WTC11 (cell line): ENCODE measurements around the gene ADD2. TPM values are rescaled to one million over a fixed set of nuclear protein-coding genes. Genes with fewer than 3 reads are reported as not detected.

Experiments used
- ATAC-seq: fragments of 200-7000 bp; cut with Tn5 transposase; 2 replicates; pipeline ENCODE4 v1.10.0; 2021; ENCODE audit warnings: mild to moderate bottlenecking, moderate library complexity
- CTCF ChIA-PET: fragments of 300-600 bp; sonication (Branson Sonifier 250); formaldehyde crosslinking; loops from one replicate; lab custom pipeline; 2021; ENCODE audit warnings: antibody characterized with exemption; lab: Charles Lee
- POLR2A ChIA-PET: fragments of 350-600 bp; sonication (Branson Sonifier 250); formaldehyde crosslinking; loops from one replicate; lab custom pipeline; 2021; ENCODE audit warnings: antibody characterized with exemption; lab: Charles Lee
- DNase-seq: peaks from one replicate; pipeline ENCODE4 v3.0.0; 2021; ENCODE audit warnings: low spot score
- H3K27ac Mint-ChIP-seq: 2 replicates; pipeline ENCODE4 v1.8.0; 2021; ENCODE audit warnings: mixed read lengths
- H3K27me3 Mint-ChIP-seq: 2 replicates; pipeline ENCODE4 v1.8.0; 2021; ENCODE audit warnings: low read depth, mild to moderate bottlenecking, moderate library complexity, mixed read lengths
- H3K36me3 Mint-ChIP-seq: 2 replicates; pipeline ENCODE4 v1.8.0; 2021; ENCODE audit warnings: mixed read lengths
- H3K4me1 Mint-ChIP-seq: 2 replicates; pipeline ENCODE4 v1.8.0; 2022; ENCODE audit warnings: mixed read lengths
- H3K4me3 Mint-ChIP-seq: 2 replicates; pipeline ENCODE4 v1.8.0; 2021; ENCODE audit warnings: mild to moderate bottlenecking, moderate library complexity, mixed read lengths
- H3K9me3 Mint-ChIP-seq: 2 replicates; pipeline ENCODE4 v1.8.0; 2021; ENCODE audit warnings: mixed read lengths
- AFF4 ChIP-seq: sonication (generic); formaldehyde crosslinking; IDR thresholded peaks from 2 replicates; pipeline ENCODE4 v1.8.1; 2023; ENCODE audit warnings: mild to moderate bottlenecking, missing genetic modification reagents, borderline replicate concordance
- AR ChIP-seq: fragments of 250-450 bp; sonication (Bioruptor Pico); IDR thresholded peaks from 2 replicates; pipeline ENCODE4 v1.9.0; 2021; ENCODE audit warnings: mild to moderate bottlenecking
- CREB1 ChIP-seq: sonication (generic); formaldehyde crosslinking; IDR thresholded peaks from 2 replicates; pipeline ENCODE4 v1.8.0; 2023; ENCODE audit warnings: mild to moderate bottlenecking, missing genetic modification reagents
- E2F5 ChIP-seq: sonication (generic); formaldehyde crosslinking; IDR thresholded peaks from 2 replicates; pipeline ENCODE4 v1.8.1; 2022; ENCODE audit warnings: mild to moderate bottlenecking, moderate library complexity, missing genetic modification reagents
- ESRRA ChIP-seq: sonication (generic); formaldehyde crosslinking; IDR thresholded peaks from 2 replicates; pipeline ENCODE4 v1.8.1; 2022; ENCODE audit warnings: mild to moderate bottlenecking, missing genetic modification reagents, borderline replicate concordance
- FOXK1 ChIP-seq: sonication (generic); formaldehyde crosslinking; IDR thresholded peaks from 2 replicates; pipeline ENCODE4 v1.8.0; 2022; ENCODE audit warnings: mild to moderate bottlenecking, moderate library complexity, missing genetic modification reagents
- GTF2I ChIP-seq: fragments of 250-450 bp; sonication (Bioruptor Pico); conservative IDR thresholded peaks from 2 replicates; pipeline ENCODE4 v1.4.0; 2021; ENCODE audit warnings: mild to moderate bottlenecking
- MAX ChIP-seq: sonication (generic); formaldehyde crosslinking; IDR thresholded peaks from 2 replicates; pipeline ENCODE4 v1.8.0; 2022; ENCODE audit warnings: mild to moderate bottlenecking, missing genetic modification reagents
- NR3C1 ChIP-seq: sonication (generic); formaldehyde crosslinking; conservative IDR thresholded peaks from 2 replicates; pipeline ENCODE4 v1.8.1; 2023; ENCODE audit warnings: low read depth, mild to moderate bottlenecking, missing genetic modification reagents
- SMAD3 ChIP-seq: sonication (generic); formaldehyde crosslinking; IDR thresholded peaks from 2 replicates; pipeline ENCODE4 v1.8.0; 2022; ENCODE audit warnings: missing genetic modification reagents, mild to moderate bottlenecking, borderline replicate concordance
- USF1 ChIP-seq: sonication (generic); formaldehyde crosslinking; IDR thresholded peaks from 2 replicates; pipeline ENCODE4 v1.8.0; 2022; ENCODE audit warnings: mild to moderate bottlenecking, missing genetic modification reagents
- ZBTB21 ChIP-seq: sonication (generic); formaldehyde crosslinking; IDR thresholded peaks from 2 replicates; pipeline ENCODE4 v1.8.1; 2023; ENCODE audit warnings: mild to moderate bottlenecking, missing genetic modification reagents, borderline replicate concordance
- ZNF121 ChIP-seq: sonication (generic); formaldehyde crosslinking; IDR thresholded peaks from 2 replicates; pipeline ENCODE4 v1.8.0; 2023; ENCODE audit warnings: missing genetic modification reagents
- ZNF219 ChIP-seq: sonication (generic); formaldehyde crosslinking; IDR thresholded peaks from 2 replicates; pipeline ENCODE4 v1.8.0; 2023; ENCODE audit warnings: missing genetic modification reagents, mild to moderate bottlenecking, borderline replicate concordance
- ZNF263 ChIP-seq: sonication (generic); formaldehyde crosslinking; IDR thresholded peaks from 2 replicates; pipeline ENCODE4 v1.8.1; 2022; ENCODE audit warnings: low read depth, mild to moderate bottlenecking, moderate library complexity, missing genetic modification reagents
- ZNF532 ChIP-seq: fragments of 250-450 bp; sonication (Bioruptor Pico); IDR thresholded peaks from 2 replicates; pipeline ENCODE4 v1.9.0; 2021; ENCODE audit warnings: mild to moderate bottlenecking, borderline replicate concordance
- ZNF671 ChIP-seq: fragments of 250-450 bp; sonication (Bioruptor Pico); IDR thresholded peaks from 2 replicates; pipeline ENCODE4 v1.8.0; 2021; ENCODE audit warnings: mild to moderate bottlenecking
- ZSCAN18 ChIP-seq: fragments of 250-450 bp; sonication (Bioruptor Pico); IDR thresholded peaks from 2 replicates; pipeline ENCODE4 v2.1.2; 2022; ENCODE audit warnings: mild to moderate bottlenecking, moderate library complexity
- total RNA-seq: library from RNA; stranded (reverse); gene quantifications from 3 replicates; pipeline ENCODE4 v1.2.3, GENCODE V29; 2021

Gene ADD2
- total RNA-seq, 1 experiment from 2014 or later, result 196 TPM

GRCh38 chr2:70784320-70784719, 16.3 kb upstream of the ADD2 start:
- peaks cover 70% of the 10 kb centered on the region for H3K27me3 Mint-ChIP-seq
- H3K36me3 Mint-ChIP-seq, result no peaks in the 10 kb centered on the region
- no peak overlapping the region for H3K27ac Mint-ChIP-seq
- ATAC-seq (no peak), DNase-seq (no peak)
- peaks cover 8% of the 10 kb centered on the region; the same call in 1 of the 2 replicates for H3K4me1 Mint-ChIP-seq
- ChIA-PET POLR2A (no interaction called here), CTCF (interaction anchor here (0.7 to 3.3 kb wide), 15 partner anchors 9 to 421 kb away, joined by 3 to 43 read pairs (median 5); partner anchors contain the start of gene ADD2)
- H3K4me3 Mint-ChIP-seq, result no peak overlapping the region
- TF ChIP-seq GTF2I (CRISPR knock-in tag) (no peak), NR3C1 (no peak), E2F5 (CRISPR knock-in tag) (no peak), ZBTB21 (no peak), ZNF532 (CRISPR knock-in tag) (no peak), ESRRA (no peak), MAX (CRISPR knock-in tag) (no peak), ZNF263 (CRISPR knock-in tag) (no peak), AFF4 (CRISPR knock-in tag) (no peak), ZNF219 (CRISPR knock-in tag) (no peak), ZNF671 (CRISPR knock-in tag) (no peak), ZSCAN18 (no peak), CREB1 (CRISPR knock-in tag) (no peak)
- TF ChIP-seq, all 79 proteins: peak for 0
- H3K9me3 Mint-ChIP-seq, result no peaks in the 10 kb centered on the region

GRCh38 chr2:70779911-70780545, 12.0 kb upstream of the ADD2 start:
- no peak overlapping the region for H3K4me3 Mint-ChIP-seq
- ATAC-seq (no peak), DNase-seq (no peak)
- CTCF ChIA-PET, result no interaction called here
- peaks cover 53% of the 10 kb centered on the region for H3K27me3 Mint-ChIP-seq
- no peaks in the 10 kb centered on the region for H3K9me3 Mint-ChIP-seq
- no peak for TF ChIP-seq SMAD3 (CRISPR knock-in tag)
- TF ChIP-seq AR, result no peak
- no peak for TF ChIP-seq USF1
- TF ChIP-seq FOXK1 (CRISPR knock-in tag), result no peak
- no peak for TF ChIP-seq ZNF121 (CRISPR knock-in tag)
- TF ChIP-seq, all 79 proteins: peak for 0
- Mint-ChIP-seq H3K36me3 (no peaks in the 10 kb centered on the region), H3K27ac (no peak overlapping the region), H3K4me1 (peaks cover 3% of the 10 kb centered on the region; the same call in 1 of the 2 replicates)
- POLR2A ChIA-PET, result no interaction called here
